HG03196 (cell line): ENCODE results near the gene SGCD.

ENCODE experiments used
- ATAC-seq: cut with Tn5 transposase; IDR thresholded peaks from one replicate; pipeline ENCODE4 v1.9.1; 2021; ENCODE audit not compliant: unreplicated experiment

SGCD gene

GRCh38 chr5:156359476-156359875 is 32.5 kb downstream of the SGCD start:
- ATAC-seq, result no peak

GRCh38 chr5:156361436-156362109 is 34.6 kb downstream of the SGCD start:
- ATAC-seq, result no peak

- ATAC-seq, result no peak
Measured at GRCh38 chr5:156363861-156364260, 36.9 kb downstream of the SGCD start.

- ATAC-seq, result no peak
Measured at GRCh38 chr5:156366521-156366920, 39.6 kb downstream of the SGCD start.

GRCh38 chr5:156367597-156367996 is 40.6 kb downstream of the SGCD start:
- ATAC-seq, result no peak

- ATAC-seq, result peak; percentile 48
Measured at GRCh38 chr5:156375895-156376495, 49.0 kb downstream of the SGCD start.

GRCh38 chr5:156376751-156377150 is 49.8 kb downstream of the SGCD start:
- ATAC-seq, result peak; percentile 57

- peak; percentile 34 for ATAC-seq
Measured at GRCh38 chr5:156378159-156378558, 51.2 kb downstream of the SGCD start.

DNA sequence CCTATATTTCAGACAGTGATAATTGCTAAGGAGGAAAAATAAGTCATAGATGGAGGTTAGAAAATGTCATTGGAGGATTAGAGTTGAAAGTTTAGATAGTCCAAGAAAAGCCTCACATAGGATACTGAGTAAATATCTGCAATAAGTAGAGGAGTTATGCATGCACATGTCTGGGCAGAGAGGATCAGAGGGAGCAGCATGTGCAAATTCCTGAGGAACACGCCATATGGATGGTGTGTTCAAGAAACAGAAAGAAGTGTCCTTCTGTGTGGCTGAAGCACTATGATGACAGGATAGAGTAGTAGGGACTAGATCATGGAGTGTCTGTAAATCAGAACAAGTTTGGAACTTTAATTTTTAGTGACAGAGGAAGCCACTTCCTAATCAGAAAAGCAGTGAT is 52.2 kb downstream of the SGCD start:
- ATAC-seq, result no peak

- ATAC-seq, result no peak
Measured at GRCh38 chr5:156380848-156381247, 53.9 kb downstream of the SGCD start.

DNA sequence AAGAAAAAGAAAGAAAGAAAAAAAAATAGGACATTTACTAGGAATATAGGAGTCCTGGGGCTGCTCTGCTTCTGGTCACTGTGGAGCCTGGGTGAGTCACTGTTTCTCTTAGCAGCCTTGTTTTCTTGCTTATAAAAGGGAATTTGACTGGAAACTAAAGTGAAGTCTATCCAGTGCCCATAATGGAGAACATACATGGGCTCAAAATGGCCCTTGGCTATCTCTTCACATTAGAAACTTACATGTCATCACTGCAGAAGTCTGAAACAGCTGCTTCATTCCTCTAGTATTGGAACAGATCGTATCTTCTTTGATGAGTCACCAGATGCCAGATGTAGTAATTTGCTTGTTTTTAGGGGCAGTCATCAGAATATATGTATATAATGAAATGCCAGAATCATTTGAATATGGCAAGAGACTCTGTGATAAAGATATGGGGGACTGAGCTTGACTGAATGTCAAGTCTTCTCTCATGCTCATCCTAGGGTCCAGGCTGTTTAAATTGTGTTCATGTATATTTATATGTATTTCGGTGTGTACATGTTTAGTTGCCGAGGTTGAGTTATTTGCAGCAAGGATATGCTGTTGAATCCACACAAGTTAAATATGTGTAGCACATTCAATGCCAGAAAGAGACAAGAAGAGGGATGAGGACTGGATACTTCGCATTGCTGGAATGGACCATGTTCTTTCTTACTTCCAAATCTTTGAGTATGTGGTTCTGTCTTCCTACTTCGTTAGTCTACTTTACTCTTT is 56.7 kb downstream of the SGCD start:
- ATAC-seq, result no peak

- ATAC-seq, result no peak
Measured at GRCh38 chr5:156385416-156385815, 58.5 kb downstream of the SGCD start.

DNA sequence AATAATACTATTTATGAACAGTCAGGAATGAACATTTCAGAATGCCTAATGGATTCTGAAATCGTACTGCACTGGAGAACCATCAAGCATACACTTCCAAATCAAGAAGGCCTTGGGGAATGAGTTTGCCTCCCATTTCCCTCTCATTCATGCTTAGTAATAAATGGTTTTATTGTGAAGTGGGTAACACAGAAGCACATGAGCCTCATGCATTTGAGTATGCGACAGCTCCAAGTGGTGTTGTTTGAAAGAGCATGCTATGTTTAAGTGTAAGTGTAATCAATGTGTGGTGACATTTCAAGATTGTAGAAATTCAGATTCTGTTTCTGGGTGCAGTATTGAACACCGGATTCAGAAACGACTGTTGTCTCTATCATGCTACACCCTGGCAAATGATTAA is 60.0 kb downstream of the SGCD start:
- ATAC-seq, result no peak

- ATAC-seq, result no peak
Measured at GRCh38 chr5:156387391-156387790, 60.4 kb downstream of the SGCD start.

DNA sequence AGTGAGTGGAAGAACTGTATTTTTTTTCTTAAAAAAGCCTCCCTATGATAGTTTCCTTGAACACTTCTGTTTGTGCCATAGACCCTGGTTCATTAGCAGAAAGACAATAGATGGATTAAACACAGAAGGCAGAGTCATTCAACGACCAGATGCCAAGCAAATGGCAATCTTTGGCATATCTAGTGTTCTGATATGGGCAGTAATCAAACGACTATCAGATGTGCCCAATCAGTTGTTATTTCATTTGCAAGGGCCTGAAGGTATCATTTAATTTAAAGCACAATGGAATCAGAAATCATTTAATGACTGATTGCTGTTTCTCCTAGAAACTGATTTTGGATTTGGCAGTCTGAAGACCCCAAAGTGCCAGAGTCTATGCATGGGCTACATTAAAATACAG is 61.3 kb downstream of the SGCD start:
- no peak for ATAC-seq

- no peak for ATAC-seq
Measured at GRCh38 chr5:156391139-156391538, 64.2 kb downstream of the SGCD start.

GRCh38 chr5:156393980-156394379 is 67.0 kb downstream of the SGCD start:
- ATAC-seq, result no peak

DNA sequence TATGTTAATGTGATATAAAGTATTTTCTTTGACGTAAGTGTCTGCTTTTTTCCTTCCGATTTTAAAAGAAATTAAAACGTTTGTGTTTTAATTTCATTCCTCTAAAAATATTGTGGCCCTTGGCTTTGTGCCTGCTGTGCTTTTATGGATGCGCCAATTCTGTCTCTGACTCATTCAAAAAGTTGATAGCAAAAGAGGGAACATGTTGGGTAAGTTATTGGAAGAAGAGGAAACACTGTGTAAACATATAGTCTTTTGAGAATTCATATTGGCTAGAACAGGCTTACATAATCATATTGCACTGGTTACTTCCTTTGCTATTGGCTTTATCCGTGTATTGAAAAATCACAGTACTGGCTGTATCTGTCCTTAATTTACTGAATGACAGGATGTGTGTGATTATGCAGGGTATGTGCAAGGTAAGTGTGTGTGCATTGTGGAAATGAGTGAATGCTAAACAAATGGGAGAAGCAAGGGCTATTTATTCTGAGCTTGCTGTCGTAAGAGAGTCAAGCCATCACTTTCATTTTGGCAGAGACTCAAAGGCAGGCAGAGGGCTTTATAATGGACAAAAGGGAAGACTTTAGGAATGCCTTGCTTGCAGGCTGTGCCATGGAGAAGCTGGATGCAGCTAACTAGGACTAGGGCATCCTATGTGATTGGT is 67.8 kb downstream of the SGCD start:
- ATAC-seq, result no peak

GRCh38 chr5:156395306-156395675 is 68.3 kb downstream of the SGCD start:
- no peak for ATAC-seq

- ATAC-seq, result no peak
Measured at GRCh38 chr5:156396063-156396829, 69.3 kb downstream of the SGCD start.

- ATAC-seq, result no peak
Measured at GRCh38 chr5:156396830-156397081, 69.8 kb downstream of the SGCD start.
